Natural killer cell (primary cell): ENCODE results near the gene DDIT3. TPM values are rescaled to one million over a fixed set of nuclear protein-coding genes. Genes with fewer than 3 reads are reported as not detected.

ENCODE experiments used
- ATAC-seq, 3 donors: fragments of 150-1000 bp in 2 of 3; fragments of 200-7000 bp in 1 of 3; cut with Tn5 transposase; 1 replicate in 1 of 3; 2 replicates in 2 of 3; pipeline ENCODE4 v1.10.0; 2021; ENCODE audit warnings: mild to moderate bottlenecking in 2 of 3, moderate library complexity in 2 of 3
- DNase-seq, 2 donors: peaks; one replicate each; pipeline versions ENCODE4 v3.0.0 to v3.0.0-alpha.2; 2013 to 2021; ENCODE audit warnings: mixed read lengths in 1 of 2
- H3K27ac ChIP-seq: one replicate; pipeline ENCODE4 v1.5.1; 2013; ENCODE audit warnings: mild to moderate bottlenecking, low read length
- H3K27me3 ChIP-seq: one replicate; pipeline ENCODE4 v1.6.1; 2013; ENCODE audit warnings: low read length; ENCODE audit not compliant: control insufficient read depth, insufficient read depth
- H3K36me3 ChIP-seq: one replicate; pipeline ENCODE4 v1.6.1; 2013; ENCODE audit warnings: low read length; ENCODE audit not compliant: control insufficient read depth, insufficient read depth
- H3K4me1 ChIP-seq: one replicate; pipeline ENCODE4 v1.6.1; 2013; ENCODE audit warnings: low read length; ENCODE audit not compliant: control insufficient read depth, insufficient read depth
- H3K4me3 ChIP-seq: one replicate; pipeline ENCODE4 v1.5.1; 2013; ENCODE audit warnings: low read length
- H3K9me3 ChIP-seq: one replicate; pipeline ENCODE4 v1.6.1; 2013; ENCODE audit warnings: low read length; ENCODE audit not compliant: control insufficient read depth, insufficient read depth
- H3K27ac Mint-ChIP-seq, 2 donors: one replicate each; pipeline ENCODE4 v1.8.0; 2022; ENCODE audit warnings: mild to moderate bottlenecking in 2 of 2, mixed read lengths in 2 of 2, moderate library complexity in 1 of 2
- H3K27me3 Mint-ChIP-seq, 2 donors: one replicate each; pipeline ENCODE4 v1.8.0; 2022; ENCODE audit warnings: low read depth in 2 of 2, mixed read lengths in 2 of 2
- H3K36me3 Mint-ChIP-seq: one replicate; pipeline ENCODE4 v1.8.0; 2022; ENCODE audit warnings: mixed read lengths
- H3K4me1 Mint-ChIP-seq, 2 donors: one replicate each; pipeline ENCODE4 v1.8.0; 2022; ENCODE audit warnings: mixed read lengths in 2 of 2
- H3K4me3 Mint-ChIP-seq: one replicate; pipeline ENCODE4 v1.8.0; 2022; ENCODE audit warnings: mild to moderate bottlenecking, moderate library complexity, mixed read lengths
- H3K9me3 Mint-ChIP-seq, 2 donors: one replicate each; pipeline ENCODE4 v1.8.0; 2022; ENCODE audit warnings: mixed read lengths in 2 of 2
- CTCF ChIP-seq: fragments of 200-600 bp; IDR thresholded peaks from one replicate; pipeline ENCODE4 v1.8.0; 2022; ENCODE audit warnings: antibody characterized with exemption
- WGBS: methylation state at CpG from one replicate; pipeline ENCODE4 v1.1.7; 2013; ENCODE audit warnings: missing lambda C conversion rate; ENCODE audit not compliant: insufficient coverage; 5-methylcytosine and 5-hydroxymethylcytosine counted together
- intact Hi-C: fragments of 100-400 bp; cut with micrococcal nuclease; formaldehyde crosslinking; loops from one replicate; pipeline ENCODE4 v1.14.2; 2022
- total RNA-seq, 4 donors: library from RNA; stranded (reverse); fragments of 120-200 nt in 1 of 4; gene quantifications; one replicate each; pipeline versions ENCODE4 v1.2.3 to v1.2.4, GENCODE V29; 2013 to 2022

Gene DDIT3
- total RNA-seq, 3 donors from 2014 or later (not counting 1 experiment from before 2014, with no cell fraction given) = 117 to 318 (median 182) TPM

GRCh38 chr12:57529831-57530230, 9.5 kb upstream of the DDIT3 start:
- ATAC-seq = no peak
- intact Hi-C loops = no loop called here
- no peak overlapping the region for H3K27ac ChIP-seq
- H3K27me3 ChIP-seq = no peaks in the 10 kb centered on the region
- H3K4me3 ChIP-seq = no peak overlapping the region
- Mint-ChIP-seq H3K27me3 (no peaks in the 10 kb centered on the region), H3K27ac (peak overlapping the region; percentile 64 to 71), H3K4me1 (peaks cover 0 to 27% of the 10 kb centered on the region in 2 donors), H3K4me3 (no peak overlapping the region), H3K9me3 (no peaks in the 10 kb centered on the region), H3K36me3 (peaks cover 15% of the 10 kb centered on the region)
- H3K36me3 ChIP-seq = peaks cover 80% of the 10 kb centered on the region
- WGBS = 98% methylated on average over 6 of the region's 6 CpGs
- no peaks in the 10 kb centered on the region for H3K9me3 ChIP-seq
- peaks cover 7% of the 10 kb centered on the region for H3K4me1 ChIP-seq
- DNase-seq = no peak
- TF ChIP-seq CTCF = no peak

- no peaks in the 10 kb centered on the region for H3K27me3 Mint-ChIP-seq
- DNase-seq (no peak), ATAC-seq (no peak)
- intact Hi-C loops = no loop called here
- Histone ChIP-seq H3K27ac (no peak overlapping the region), H3K4me1 (peaks cover 14% of the 10 kb centered on the region), H3K27me3 (no peaks in the 10 kb centered on the region), H3K4me3 (no peak overlapping the region), H3K36me3 (peaks cover 78% of the 10 kb centered on the region), H3K9me3 (no peaks in the 10 kb centered on the region)
- no peak for TF ChIP-seq CTCF
- H3K9me3 Mint-ChIP-seq = no peaks in the 10 kb centered on the region
- H3K27ac Mint-ChIP-seq = peak overlapping the region; percentile 64 to 71
- peaks cover 15% of the 10 kb centered on the region for H3K36me3 Mint-ChIP-seq
- peaks cover 7 to 35% of the 10 kb centered on the region in 2 donors for H3K4me1 Mint-ChIP-seq
- 95% methylated on average over 7 of the region's 10 CpGs for WGBS
- H3K4me3 Mint-ChIP-seq = no peak overlapping the region
Measured at GRCh38 chr12:57528831-57529555, 8.7 kb upstream of the DDIT3 start.

- no peak overlapping the region for H3K4me3 Mint-ChIP-seq
- TF ChIP-seq CTCF = no peak
- ATAC-seq (no peak), DNase-seq (no peak)
- intact Hi-C loops = no loop called here
- H3K9me3 Mint-ChIP-seq = no peaks in the 10 kb centered on the region
- no peaks in the 10 kb centered on the region for H3K27me3 Mint-ChIP-seq
- Histone ChIP-seq H3K27ac (no peak overlapping the region), H3K4me3 (no peak overlapping the region), H3K27me3 (no peaks in the 10 kb centered on the region), H3K9me3 (no peaks in the 10 kb centered on the region), H3K4me1 (peaks cover 22% of the 10 kb centered on the region), H3K36me3 (peaks cover 73% of the 10 kb centered on the region)
- peaks cover 10 to 44% of the 10 kb centered on the region in 2 donors for H3K4me1 Mint-ChIP-seq
- 96% methylated on average over 11 of the region's 12 CpGs for WGBS
- H3K27ac Mint-ChIP-seq = peak overlapping the region in 1 of 2 donors; percentile 64
- H3K36me3 Mint-ChIP-seq = peaks cover 15% of the 10 kb centered on the region
Measured at GRCh38 chr12:57528176-57528575, 7.9 kb upstream of the DDIT3 start.

- H3K4me3 Mint-ChIP-seq = no peak overlapping the region
- H3K27me3 ChIP-seq = no peaks in the 10 kb centered on the region
- H3K36me3 Mint-ChIP-seq = peaks cover 8% of the 10 kb centered on the region
- 94% methylated on average over 5 of the region's 5 CpGs for WGBS
- H3K4me1 Mint-ChIP-seq = peaks cover 10 to 49% of the 10 kb centered on the region in 2 donors
- H3K27ac ChIP-seq = no peak overlapping the region
- peaks cover 26% of the 10 kb centered on the region for H3K4me1 ChIP-seq
- H3K4me3 ChIP-seq = no peak overlapping the region
- H3K9me3 ChIP-seq = no peaks in the 10 kb centered on the region
- peak overlapping the region in 1 of 2 donors; percentile 99 for H3K27ac Mint-ChIP-seq
- intact Hi-C loops = no loop called here
- ATAC-seq = no peak
- DNase-seq = no peak
- H3K27me3 Mint-ChIP-seq = no peaks in the 10 kb centered on the region
- H3K9me3 Mint-ChIP-seq = no peaks in the 10 kb centered on the region
- peaks cover 63% of the 10 kb centered on the region for H3K36me3 ChIP-seq
- no peak for TF ChIP-seq CTCF
Measured at GRCh38 chr12:57527184-57527583, 6.9 kb upstream of the DDIT3 start.
